DND-41 (cell line): ENCODE data around the gene NMBR.
"Not testable (repeated sequence)": the region's sequence is repeated elsewhere in the genome, so short reads cannot be mapped to it uniquely, and the experiment has no call there.

Experiments
- EZH2 ChIP-seq: IDR thresholded peaks from 3 replicates; pipeline ENCODE4 v1.6.1; 2012; ENCODE audit warnings: borderline replicate concordance, low read depth, mild to moderate bottlenecking, moderate library complexity, low read length, inconsistent platforms; ENCODE audit not compliant: severe bottlenecking
- TF ChIP-seq, protein P1 (sequence below): IDR thresholded peaks from 2 replicates; pipeline ENCODE4 v1.5.1; 2012; ENCODE audit warnings: borderline replicate concordance, low read length, moderate library complexity, mild to moderate bottlenecking; ENCODE audit not compliant: poor library complexity, severe bottlenecking; ENCODE audit errors: extremely low read depth

DNA sequence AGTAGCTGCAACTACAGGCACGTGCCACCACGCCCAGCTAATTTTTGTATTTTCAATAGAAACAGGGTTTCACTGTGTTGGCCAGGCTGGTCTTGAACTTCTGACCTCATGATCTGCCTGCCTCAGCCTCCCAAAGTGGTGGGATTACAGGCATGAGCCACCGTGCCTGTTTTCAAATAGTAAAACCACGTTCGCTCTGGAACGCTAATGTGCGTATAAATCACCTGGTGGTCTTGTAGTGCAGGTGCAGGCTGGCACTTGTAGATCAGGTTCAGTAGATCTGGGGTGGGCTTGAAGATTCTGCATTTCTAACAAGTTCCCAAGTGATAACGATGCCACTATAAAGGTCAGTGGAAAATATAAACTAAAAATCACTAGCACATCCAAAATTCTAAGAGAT, 41.4 kb upstream of the NMBR start:
- TF ChIP-seq, protein P1, sequence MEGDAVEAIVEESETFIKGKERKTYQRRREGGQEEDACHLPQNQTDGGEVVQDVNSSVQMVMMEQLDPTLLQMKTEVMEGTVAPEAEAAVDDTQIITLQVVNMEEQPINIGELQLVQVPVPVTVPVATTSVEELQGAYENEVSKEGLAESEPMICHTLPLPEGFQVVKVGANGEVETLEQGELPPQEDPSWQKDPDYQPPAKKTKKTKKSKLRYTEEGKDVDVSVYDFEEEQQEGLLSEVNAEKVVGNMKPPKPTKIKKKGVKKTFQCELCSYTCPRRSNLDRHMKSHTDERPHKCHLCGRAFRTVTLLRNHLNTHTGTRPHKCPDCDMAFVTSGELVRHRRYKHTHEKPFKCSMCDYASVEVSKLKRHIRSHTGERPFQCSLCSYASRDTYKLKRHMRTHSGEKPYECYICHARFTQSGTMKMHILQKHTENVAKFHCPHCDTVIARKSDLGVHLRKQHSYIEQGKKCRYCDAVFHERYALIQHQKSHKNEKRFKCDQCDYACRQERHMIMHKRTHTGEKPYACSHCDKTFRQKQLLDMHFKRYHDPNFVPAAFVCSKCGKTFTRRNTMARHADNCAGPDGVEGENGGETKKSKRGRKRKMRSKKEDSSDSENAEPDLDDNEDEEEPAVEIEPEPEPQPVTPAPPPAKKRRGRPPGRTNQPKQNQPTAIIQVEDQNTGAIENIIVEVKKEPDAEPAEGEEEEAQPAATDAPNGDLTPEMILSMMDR = peak; percentile 41
- TF ChIP-seq EZH2 = not testable (repeated sequence)
